ENCODE measurements around the gene ISM2. TPM values are rescaled to one million over a fixed set of nuclear protein-coding genes. Genes with fewer than 3 reads are reported as not detected.

ISM2 gene
- total RNA-seq, 1 donor from 2014 or later: 0.21 TPM

DNA sequence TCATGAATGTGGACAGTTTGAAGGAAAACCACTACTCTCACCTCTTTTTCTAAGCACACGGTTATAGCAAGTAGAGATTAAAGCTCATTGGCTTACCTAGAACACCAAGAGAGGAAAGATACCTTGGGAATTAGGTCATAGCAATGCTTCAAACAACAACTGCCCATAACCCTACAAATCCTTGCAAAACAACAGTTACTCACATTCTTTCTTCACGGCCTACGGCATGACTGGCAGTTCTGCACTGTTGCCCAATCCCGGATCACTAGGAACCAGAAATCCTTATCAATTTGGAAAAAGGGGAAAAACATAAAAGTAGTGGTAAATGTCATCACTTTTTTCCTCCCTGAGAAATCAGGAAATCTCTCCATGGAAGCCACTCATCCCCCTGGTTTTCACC lies 9.6 kb upstream of the ISM2 start:
- peaks cover 8% of the 10 kb centered on the region for H3K36me3 Mint-ChIP-seq (ENCODE audit: low read depth, unreplicated experiment)
- no peaks in the 10 kb centered on the region for H3K27me3 Mint-ChIP-seq (ENCODE audit: unreplicated experiment)
- H3K4me3 Mint-ChIP-seq (ENCODE audit: unreplicated experiment): no peak overlapping the region
- TF ChIP-seq, protein P1, sequence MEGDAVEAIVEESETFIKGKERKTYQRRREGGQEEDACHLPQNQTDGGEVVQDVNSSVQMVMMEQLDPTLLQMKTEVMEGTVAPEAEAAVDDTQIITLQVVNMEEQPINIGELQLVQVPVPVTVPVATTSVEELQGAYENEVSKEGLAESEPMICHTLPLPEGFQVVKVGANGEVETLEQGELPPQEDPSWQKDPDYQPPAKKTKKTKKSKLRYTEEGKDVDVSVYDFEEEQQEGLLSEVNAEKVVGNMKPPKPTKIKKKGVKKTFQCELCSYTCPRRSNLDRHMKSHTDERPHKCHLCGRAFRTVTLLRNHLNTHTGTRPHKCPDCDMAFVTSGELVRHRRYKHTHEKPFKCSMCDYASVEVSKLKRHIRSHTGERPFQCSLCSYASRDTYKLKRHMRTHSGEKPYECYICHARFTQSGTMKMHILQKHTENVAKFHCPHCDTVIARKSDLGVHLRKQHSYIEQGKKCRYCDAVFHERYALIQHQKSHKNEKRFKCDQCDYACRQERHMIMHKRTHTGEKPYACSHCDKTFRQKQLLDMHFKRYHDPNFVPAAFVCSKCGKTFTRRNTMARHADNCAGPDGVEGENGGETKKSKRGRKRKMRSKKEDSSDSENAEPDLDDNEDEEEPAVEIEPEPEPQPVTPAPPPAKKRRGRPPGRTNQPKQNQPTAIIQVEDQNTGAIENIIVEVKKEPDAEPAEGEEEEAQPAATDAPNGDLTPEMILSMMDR (IDR thresholded peaks at IDR 0.05; ENCODE audit: unreplicated experiment): no peak
- DNase-seq (ENCODE audit: low spot score): no peak
- H3K4me1 Mint-ChIP-seq (ENCODE audit: unreplicated experiment): no peaks in the 10 kb centered on the region
- no peak overlapping the region for H3K27ac Mint-ChIP-seq (ENCODE audit: unreplicated experiment)
- H3K9me3 Mint-ChIP-seq (ENCODE audit: unreplicated experiment): no peaks in the 10 kb centered on the region

DNA sequence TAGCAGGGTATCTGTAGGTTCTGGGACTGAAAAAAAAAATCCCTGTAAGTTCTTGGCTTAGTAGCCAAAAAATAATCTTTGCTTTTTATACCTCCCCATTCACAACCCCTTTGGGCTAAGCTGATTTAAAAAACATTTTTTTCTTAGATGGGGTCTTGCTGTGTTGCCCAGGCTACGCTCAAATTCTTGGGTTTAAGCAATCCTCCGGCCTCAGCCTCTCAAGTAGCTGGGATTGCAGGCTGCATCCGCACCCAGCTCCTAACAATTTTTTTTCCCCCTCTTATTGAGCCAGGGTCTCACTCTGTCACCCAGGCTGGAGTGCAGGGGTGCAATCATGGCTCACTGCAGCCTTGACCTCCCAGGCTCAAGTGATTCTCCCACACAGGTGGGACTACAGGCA lies 9.1 kb upstream of the ISM2 start:
- TF ChIP-seq, protein P1 (IDR thresholded peaks at IDR 0.05; ENCODE audit: unreplicated experiment): no peak
- H3K9me3 Mint-ChIP-seq (ENCODE audit: unreplicated experiment): no peaks in the 10 kb centered on the region
- no peak overlapping the region for H3K4me3 Mint-ChIP-seq (ENCODE audit: unreplicated experiment)
- peaks cover 12% of the 10 kb centered on the region for H3K36me3 Mint-ChIP-seq (ENCODE audit: low read depth, unreplicated experiment)
- no peak for DNase-seq (ENCODE audit: low spot score)
- no peaks in the 10 kb centered on the region for H3K4me1 Mint-ChIP-seq (ENCODE audit: unreplicated experiment)
- no peak overlapping the region for H3K27ac Mint-ChIP-seq (ENCODE audit: unreplicated experiment)
- no peaks in the 10 kb centered on the region for H3K27me3 Mint-ChIP-seq (ENCODE audit: unreplicated experiment)

DNA sequence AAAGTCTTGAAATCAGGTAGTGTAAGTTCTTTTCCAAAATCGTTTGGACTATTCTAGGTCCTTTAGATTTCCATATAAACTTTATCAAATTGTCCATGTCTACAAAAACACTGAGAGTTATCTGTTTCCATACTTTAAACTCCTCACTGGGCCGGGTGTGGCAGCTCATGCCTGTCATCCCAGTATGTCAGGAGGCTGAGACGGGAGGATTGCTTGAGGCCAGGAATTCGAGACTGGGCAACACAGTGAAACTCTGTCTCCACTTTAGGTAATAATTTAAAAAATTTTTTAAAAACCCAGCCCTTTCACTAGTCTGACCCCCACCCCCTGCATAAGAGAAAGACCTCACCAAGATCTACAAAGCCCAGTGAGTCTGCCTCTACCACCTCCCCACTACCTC lies 6.4 kb upstream of the ISM2 start:
- TF ChIP-seq, protein P1 (IDR thresholded peaks at IDR 0.05; ENCODE audit: unreplicated experiment): no peak
- Mint-ChIP-seq H3K4me3 (ENCODE audit: unreplicated experiment) (no peak overlapping the region), H3K9me3 (ENCODE audit: unreplicated experiment) (no peaks in the 10 kb centered on the region), H3K4me1 (ENCODE audit: unreplicated experiment) (no peaks in the 10 kb centered on the region), H3K27me3 (ENCODE audit: unreplicated experiment) (no peaks in the 10 kb centered on the region), H3K36me3 (ENCODE audit: low read depth, unreplicated experiment) (peaks cover 8% of the 10 kb centered on the region), H3K27ac (ENCODE audit: unreplicated experiment) (no peak overlapping the region)
- no peak for DNase-seq (ENCODE audit: low spot score)

DNA sequence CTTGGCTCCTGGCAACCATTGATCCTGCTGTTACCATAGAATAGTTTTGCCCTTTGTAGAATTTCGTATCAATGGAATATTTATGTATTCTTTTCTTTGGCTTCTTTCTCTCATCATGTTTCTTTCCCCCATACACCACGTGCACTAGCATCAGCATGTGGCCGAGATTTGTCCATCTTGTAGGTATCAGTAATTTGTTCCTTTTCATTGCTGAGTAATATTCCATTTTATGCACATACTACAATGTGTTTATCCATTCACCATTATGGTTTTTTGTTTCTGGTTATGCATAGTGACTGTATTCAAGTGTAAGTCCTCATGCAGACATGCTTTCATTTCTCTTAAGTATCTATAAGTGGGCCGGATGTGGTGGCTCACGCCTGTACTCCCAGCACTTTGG lies 4.5 kb upstream of the ISM2 start:
- Mint-ChIP-seq H3K9me3 (ENCODE audit: unreplicated experiment) (no peaks in the 10 kb centered on the region), H3K36me3 (ENCODE audit: low read depth, unreplicated experiment) (peaks cover 8% of the 10 kb centered on the region), H3K27ac (ENCODE audit: unreplicated experiment) (no peak overlapping the region), H3K27me3 (ENCODE audit: unreplicated experiment) (no peaks in the 10 kb centered on the region), H3K4me3 (ENCODE audit: unreplicated experiment) (peak overlapping the region; percentile 24), H3K4me1 (ENCODE audit: unreplicated experiment) (no peaks in the 10 kb centered on the region)
- TF ChIP-seq, protein P1 (IDR thresholded peaks at IDR 0.05; ENCODE audit: unreplicated experiment): no peak
- DNase-seq (ENCODE audit: low spot score): no peak

DNA sequence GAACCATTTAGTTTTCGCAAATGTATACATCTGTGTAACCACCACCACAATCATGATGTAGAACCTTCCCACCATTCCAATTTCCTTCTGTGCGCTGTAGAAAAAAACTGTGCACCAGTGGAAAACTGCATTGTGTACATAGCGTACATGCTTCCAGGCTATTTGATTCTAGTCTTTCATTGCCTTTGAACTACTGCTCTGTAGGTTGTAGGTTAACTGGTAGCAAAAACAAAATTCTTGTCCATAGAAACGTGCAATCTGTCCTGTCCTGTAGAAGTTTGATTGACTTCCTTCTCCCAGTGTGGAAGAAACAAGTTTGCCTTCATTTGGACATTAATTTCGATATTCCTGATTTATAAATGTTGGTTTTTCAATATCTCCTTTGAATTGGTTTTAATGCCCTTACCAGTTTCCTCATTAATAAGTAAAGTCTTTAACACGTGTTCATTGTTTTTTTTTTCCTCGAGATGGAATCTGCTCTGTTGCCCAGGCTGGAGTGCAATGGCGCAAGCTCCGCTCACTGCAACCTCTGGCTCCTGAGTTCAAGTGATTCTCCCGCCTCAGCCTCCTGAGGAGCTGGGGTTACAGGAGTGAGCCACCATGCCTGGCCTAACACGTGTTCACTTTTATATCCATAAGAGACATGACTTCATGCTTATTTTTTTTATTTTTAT lies 3.6 kb upstream of the ISM2 start:
- H3K27me3 Mint-ChIP-seq (ENCODE audit: unreplicated experiment): peaks cover 3% of the 10 kb centered on the region
- H3K36me3 Mint-ChIP-seq (ENCODE audit: low read depth, unreplicated experiment): peaks cover 8% of the 10 kb centered on the region
- no peaks in the 10 kb centered on the region for H3K9me3 Mint-ChIP-seq (ENCODE audit: unreplicated experiment)
- TF ChIP-seq, protein P1 (IDR thresholded peaks at IDR 0.05; ENCODE audit: unreplicated experiment): no peak
- H3K27ac Mint-ChIP-seq (ENCODE audit: unreplicated experiment): no peak overlapping the region
- H3K4me1 Mint-ChIP-seq (ENCODE audit: unreplicated experiment): peaks cover 3% of the 10 kb centered on the region
- DNase-seq (ENCODE audit: low spot score): no peak
- no peak overlapping the region for H3K4me3 Mint-ChIP-seq (ENCODE audit: unreplicated experiment)

Measured in endothelial cell (in vitro differentiated cells).